HG03039 (cell line): ENCODE measurements around the gene LRRC46.

Experiments
- ATAC-seq: cut with Tn5 transposase; IDR thresholded peaks from one replicate; pipeline ENCODE4 v1.9.1; 2021; ENCODE audit warnings: mild to moderate bottlenecking, moderate library complexity; ENCODE audit not compliant: unreplicated experiment

LRRC46 gene

DNA sequence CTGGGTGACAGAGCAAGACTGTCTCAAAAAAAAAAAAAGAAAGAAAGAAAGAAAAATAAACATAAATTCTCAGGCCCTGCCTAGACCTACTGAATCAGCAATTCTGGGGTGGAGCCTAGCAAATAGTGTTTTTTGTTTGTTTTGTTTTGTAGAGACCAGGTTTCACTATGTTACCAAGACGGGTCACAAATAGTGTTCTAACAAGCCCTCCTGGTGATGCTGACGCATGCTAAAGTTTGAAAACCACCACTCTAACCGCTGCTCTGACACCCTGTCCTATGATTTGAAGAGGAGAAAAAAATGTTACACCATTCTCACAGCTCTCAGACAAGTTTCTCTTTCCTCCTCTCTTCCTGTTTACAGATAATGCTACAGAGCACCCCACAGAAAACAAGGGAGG, 1.6 kb upstream of the LRRC46 start:
- no peak for ATAC-seq

DNA sequence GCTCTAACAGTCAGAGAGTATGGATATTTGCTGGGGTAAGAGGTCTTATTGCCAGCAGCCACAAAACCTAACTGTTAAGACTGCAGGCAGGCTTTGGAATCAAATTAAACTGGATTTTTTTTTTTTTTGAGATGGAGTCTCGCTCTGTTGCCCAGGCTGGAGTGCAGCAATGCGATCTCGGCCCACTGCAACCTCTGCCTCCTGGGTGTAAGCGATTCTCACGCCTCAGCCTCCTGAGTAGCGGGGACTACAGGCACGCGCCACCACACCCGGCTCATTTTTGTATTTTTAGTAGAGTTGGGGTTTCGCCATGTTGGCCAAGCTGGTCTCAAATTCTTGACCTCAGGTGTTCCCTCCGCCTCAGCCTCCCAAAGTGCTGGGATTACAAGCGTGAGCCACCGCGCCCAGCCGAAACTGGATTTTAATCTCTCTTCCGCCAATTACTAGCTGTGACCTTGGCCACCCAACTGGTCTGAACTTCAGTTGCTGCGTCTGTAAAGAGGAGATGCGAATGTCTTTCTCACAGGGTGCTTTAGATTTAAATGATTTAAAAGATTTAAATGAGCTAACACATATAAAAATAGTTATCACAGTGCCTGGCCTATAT, 971 bp upstream of the LRRC46 start:
- ATAC-seq: no peak

DNA sequence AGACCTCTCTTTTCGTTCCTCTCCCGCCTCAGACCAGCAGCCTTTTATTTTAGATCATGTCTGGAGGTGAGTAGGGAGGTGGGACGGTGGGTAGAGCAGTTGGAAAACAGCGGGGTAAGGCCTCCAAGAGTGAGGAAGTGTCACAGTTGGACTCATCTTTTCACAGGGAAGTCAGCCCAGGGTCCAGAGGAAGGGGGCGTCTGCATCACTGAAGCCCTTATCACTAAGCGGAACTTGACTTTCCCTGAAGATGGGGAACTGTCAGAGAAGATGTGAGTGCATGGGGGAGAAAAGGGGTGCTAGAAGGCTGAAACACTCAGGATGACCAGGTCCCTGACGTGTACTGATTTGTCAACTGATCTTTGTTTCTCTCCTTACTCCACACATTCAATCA, 461 bp downstream of the LRRC46 start:
- ATAC-seq: no peak

DNA sequence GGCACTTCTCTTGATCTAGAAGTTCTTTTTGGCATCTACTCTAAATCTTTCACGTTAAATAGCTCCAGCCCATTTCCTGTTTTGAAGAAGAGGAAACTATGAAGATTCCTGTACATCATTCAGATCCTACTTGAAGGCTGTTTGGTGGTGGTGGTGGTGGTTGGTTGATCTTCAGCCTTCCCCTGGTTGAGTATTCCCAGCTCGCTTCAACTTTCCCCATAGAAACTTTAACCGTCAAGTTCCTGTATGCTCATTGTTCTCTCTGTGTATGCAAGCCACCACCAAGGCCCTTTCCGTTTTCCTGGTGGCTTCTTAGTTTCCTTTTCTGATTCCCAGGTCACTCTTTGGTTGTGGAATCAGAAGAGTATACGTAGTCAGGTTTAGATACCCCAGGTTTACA, 3.3 kb downstream of the LRRC46 start:
- ATAC-seq: no peak

DNA sequence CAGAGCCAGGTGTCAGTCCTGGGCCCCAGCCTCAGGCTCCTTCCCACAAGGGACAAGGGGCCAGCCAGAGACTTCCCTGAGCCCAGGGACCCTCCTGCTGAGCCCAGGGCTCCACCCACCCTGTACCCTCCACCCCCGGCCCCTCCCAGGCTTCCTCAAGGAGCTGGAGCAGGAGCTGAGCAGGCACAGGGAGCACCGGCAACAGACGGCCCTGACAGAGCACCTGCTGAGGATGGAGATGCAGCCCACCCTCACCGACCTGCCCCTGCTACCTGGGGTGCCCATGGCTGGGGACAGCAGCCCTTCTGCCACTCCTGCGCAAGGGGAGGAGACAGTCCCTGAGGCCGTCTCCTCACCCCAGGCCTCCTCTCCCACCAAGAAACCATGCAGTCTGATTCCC, 5.1 kb downstream of the LRRC46 start:
- ATAC-seq: no peak

DNA sequence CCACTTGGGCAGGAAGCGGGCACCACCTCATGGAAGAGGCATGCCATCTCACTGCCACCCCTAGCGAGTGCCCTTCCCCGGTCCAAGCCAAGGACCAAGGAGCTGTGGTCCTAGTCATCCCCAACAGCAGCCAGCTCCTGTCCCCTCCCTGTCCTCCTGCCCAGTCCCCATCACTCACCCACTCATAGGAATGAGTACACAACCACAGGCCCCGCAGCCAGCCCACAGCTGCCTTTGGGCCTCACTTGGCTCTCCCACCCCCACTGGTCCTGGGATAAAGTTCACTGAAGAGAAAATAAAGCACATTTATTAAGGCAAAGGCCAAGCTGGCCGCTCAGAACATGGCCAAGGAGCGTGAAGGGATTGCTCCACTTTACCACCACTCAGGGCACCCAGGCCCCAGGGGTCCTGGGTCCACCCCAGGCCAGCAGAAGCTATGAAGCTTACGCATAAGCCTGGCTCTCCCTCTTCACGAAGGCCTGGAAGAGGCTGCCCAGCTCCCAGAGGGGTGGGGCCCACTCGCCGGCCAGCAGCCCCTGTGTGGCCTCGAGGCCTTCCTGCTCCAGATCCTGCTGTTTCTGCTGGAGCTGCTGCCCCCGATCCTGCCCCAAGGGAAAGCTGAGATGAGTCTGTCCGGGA, 6.0 kb downstream of the LRRC46 start:
- ATAC-seq: no peak

DNA sequence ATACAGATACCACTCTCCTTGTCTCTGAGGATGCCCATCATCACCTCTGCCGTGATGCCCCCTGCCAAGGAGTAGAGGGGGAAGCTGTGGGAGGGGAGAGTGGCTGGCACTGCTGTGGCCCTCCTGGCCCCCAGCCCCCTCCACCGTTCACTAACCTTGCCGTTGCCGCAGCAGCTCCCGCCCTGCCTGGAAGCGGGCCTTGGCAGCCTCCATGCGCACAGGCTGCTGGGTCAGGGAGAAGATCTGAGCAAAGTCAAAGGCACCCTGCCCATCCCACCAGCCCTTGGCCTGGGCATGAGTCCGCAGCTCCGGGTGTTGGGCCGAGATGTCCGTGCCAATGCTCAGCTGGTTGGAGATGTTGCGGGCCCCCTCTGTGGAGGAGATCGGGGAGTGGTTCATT, 7.2 kb downstream of the LRRC46 start:
- ATAC-seq: no peak

DNA sequence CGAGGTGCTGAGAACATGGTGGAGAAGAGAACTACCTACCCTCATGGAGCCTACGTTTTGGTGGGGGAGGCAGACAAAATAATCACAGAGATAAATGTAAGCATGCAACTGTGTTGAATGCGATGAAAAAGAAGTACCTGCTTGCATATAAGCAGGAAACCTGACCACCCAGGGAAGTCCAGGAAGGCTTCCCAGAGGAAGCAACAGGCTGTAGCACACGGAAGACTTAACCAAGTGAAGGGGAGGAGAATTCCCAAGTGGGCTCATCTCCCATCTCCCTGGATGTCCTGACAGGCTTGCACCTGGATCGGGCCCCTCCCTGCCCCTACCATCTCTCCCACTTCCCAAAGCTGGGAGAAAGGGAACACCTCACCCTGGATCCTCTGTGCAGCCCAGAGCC, 7.6 kb downstream of the LRRC46 start:
- no peak for ATAC-seq

DNA sequence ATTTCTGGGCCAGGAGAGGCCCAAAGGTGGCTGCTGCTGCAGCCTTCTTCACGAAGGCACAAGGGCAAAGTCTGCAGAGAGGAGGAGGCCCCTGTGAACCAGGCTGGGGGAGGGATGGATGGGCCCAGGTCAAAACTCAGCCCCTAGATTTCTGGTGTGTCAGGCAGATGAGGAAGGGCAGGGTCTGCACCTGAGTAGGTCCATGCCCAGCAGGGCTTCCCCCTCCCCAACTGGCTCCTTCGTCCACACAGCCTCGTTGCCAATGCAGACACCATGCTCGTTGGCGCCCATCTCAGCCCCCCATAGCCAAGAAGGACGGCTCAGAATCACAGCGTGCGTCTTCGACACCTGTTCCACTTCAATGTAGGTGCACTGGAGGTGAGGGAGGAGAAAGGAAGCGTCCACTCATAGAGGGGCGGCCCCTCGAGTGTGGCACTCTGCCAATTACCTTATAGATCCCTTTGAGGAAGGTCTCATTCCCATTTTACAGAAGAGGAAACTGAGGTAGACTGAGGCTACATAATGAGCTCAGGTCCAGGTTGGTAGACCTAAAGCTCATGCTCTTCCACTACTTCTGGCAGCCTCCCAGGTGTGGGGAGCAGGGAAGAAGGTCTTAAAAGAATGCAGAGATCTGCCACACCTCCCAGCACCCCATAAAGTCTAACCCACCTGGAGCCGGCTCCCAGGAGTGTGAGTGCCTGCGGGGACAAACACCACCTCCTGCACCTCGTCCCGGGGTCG, 8.7 kb downstream of the LRRC46 start:
- ATAC-seq: no peak

DNA sequence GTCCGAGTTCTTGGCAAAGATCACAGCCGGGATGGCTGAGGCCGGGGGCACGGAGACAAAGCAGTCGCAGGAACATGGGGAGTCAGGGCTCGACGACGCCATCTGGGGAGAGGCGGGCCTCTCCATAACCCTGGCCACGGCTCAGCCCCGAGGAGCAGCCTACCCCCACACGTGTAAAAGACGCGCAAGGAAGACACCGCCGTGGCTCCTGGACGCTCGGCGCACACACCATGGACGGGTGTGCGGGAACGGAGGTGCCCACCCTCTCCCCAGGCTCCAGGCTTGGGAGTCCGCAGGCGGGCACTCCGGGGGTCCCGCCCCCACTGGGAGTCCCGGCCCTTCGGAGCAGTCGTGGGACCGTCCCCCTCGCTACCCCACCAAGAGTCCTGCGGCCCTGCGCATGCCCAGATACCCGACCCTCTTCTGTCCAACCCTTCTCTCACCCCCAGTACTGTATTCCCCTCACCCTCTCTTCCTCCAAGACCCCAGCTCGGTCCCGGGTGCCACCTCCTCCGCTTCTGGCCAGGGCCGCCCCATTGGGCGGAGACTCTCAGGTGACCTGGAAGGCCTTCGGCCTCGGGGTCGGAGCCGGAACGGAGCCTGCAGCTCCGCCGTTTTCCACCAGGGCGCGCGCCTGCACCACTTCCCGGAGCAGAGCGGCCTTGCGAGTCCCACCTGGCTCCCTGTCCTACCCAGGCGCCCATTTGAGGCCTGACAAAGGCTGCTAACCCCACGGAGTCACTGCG, 9.4 kb downstream of the LRRC46 start, which contains the start of gene SCRN2:
Gene SCRN2 (minus strand): TSS at position 532 of the 746 bp plus-strand sequence. CDS start 430 bp downstream, at position 102.
- peak; percentile 80 for ATAC-seq

DNA sequence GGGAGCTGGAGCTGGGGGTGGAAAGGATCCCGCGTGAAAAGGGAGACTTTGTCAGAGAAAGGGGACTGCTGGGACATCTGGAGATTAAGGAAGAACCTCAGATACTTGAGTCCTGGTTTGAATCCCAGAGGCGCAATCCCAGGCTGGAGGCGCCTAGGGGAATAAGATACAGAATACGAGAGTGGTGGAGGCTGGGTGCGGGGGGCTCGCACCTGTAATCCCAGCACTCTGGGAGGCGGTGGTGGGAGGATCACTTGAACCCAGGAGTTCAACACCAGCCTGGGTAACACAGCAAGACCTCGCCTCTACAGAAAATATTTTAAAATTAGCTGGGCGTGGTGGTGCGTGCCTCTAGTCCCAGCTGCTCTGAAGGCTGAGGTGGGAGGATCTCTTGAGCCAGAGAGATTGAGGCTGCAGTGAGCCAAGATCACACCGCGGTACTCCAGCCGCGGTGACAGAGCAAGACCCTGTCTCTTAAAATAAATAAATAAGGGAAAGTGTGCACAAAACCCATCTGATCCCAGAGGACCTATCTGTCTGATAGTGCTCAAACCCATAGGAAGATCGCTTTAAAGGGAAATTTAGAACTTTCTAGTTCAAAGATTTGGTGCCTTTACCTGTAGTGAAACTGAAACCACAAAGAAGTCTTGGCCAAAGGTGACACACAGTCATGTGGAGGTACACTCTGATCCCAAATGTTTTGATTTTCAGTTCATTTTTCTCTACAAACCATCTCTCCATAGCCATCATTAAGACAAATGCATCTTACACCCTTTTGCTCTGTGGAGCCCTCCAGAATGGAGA, 10.2 kb downstream of the LRRC46 start:
- no peak for ATAC-seq

DNA sequence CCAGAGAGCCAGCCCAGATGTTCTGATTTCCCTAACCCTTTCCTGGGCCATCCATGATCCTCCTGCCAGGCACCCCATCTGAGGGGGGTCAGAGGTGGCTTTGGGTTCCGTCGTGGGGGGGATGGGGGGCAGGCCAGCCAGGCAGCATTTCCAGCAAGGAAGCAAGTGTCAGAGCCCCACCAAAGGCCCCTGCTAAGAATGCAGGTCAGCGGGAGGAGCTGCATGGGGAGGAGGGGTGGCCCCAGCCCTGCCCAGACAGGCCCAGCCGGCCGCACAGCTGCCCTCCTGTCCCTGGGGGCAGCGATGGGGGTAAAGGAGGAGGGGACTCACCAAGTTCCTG, 11.9 kb downstream of the LRRC46 start:
- ATAC-seq: no peak

DNA sequence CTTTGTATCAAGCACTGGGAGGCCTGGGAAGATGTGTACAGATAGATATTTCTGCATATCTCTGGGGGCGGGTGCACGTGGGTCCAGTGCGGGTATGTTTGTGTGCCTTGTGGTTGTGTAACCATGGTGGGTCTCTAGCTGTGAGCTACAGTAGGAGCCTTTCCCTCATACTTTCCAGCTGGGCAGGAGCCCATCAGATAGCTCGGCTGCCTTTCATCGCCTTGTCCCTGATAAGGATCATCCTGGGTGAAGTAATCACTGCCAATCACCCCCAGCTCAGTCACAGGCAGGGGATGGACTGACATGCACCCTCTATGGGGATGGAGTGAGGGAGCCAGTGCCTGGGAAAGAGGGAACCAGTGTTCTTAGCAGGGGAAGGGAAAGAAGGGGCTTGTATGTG, 12.8 kb downstream of the LRRC46 start:
- no peak for ATAC-seq

DNA sequence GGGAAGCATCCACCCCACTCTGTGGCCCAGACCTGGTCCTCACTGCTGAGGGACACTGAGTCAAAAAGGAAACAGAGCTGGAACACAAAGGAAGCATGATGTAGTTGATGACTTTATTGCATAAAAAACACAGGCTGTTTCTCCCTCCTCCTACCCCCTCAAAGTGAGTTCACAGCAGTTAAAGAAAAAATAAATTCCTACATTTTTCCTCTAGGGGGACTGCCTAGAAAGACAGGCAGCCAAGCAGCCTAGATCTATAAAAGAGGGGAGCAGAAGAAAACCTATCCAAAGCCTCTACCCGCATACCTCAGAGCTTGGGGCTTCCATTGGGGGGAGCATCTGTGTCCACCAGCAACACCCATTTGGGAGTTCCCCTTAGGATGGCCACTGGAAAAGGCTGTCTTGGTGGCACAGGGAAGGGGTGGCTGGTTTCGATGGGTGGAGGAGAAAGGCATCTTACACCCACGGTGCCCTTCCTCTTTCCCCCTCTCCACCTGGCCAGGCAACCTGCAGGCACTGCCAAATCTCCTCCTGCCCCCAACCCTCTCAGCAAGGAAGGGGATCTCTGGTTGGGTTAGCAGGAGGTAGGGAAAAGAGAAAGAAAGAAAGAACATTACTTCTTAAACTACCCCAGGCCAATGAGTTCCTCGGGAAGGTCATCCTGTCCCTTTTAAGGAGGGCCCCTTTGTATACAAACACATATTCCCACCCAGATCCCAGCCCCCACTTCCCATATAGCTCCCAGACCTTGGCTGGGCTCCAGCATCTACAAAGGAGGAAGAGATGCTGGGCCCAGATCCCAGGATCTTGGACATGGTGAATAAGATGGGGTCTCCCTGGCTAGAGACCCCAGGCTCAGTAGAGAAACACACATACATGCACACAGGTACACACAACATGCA, 13.6 kb downstream of the LRRC46 start:
- no peak for ATAC-seq

DNA sequence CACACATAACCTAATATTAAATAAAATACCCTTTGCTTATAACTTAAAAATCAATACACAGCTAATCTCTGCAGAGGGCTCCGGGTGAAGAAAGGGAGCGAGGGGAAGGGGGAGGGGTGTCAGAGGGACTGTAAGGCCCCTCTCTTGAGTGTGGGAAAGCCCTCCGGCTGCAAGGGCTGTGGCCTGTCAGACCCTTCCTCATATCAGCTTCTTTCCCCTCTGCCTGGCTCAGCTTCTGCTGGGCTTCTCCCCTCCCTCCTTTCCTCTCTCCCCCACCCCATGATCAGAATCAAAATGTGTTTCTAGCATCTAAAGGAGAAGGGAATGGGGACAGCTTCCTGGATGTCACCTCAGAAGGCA, 14.2 kb downstream of the LRRC46 start:
- ATAC-seq: no peak

DNA sequence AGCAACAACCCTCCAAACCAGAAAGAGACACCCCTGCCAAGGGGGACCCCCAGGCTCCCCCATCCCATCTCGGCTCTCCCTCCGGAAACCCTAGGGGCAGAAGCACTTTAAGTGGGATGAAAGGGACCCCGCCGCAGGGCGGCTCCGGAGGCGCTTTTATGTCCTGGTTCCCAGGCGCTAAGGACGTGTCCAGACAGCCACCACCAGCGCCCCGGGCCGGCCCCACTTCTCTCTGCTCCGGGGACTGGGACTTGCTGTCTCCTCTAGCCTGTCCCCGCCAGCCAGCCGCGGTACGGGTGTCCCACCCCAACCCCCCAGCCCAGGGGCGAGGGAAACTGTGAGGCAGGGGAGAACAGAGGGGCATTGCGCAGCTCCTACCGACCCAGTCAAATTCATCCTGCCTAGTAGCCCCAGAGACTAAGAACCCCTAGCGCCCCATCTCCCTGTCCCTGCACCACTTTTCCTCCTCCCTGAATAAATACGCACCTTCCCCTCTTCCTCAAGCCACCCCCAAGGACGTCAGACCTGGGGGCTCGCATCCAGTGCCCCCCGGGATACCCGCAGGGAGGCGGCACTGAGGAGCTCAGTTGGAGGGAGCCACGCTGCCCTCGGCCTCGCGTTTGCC, 15.4 kb downstream of the LRRC46 start:
- no peak for ATAC-seq

DNA sequence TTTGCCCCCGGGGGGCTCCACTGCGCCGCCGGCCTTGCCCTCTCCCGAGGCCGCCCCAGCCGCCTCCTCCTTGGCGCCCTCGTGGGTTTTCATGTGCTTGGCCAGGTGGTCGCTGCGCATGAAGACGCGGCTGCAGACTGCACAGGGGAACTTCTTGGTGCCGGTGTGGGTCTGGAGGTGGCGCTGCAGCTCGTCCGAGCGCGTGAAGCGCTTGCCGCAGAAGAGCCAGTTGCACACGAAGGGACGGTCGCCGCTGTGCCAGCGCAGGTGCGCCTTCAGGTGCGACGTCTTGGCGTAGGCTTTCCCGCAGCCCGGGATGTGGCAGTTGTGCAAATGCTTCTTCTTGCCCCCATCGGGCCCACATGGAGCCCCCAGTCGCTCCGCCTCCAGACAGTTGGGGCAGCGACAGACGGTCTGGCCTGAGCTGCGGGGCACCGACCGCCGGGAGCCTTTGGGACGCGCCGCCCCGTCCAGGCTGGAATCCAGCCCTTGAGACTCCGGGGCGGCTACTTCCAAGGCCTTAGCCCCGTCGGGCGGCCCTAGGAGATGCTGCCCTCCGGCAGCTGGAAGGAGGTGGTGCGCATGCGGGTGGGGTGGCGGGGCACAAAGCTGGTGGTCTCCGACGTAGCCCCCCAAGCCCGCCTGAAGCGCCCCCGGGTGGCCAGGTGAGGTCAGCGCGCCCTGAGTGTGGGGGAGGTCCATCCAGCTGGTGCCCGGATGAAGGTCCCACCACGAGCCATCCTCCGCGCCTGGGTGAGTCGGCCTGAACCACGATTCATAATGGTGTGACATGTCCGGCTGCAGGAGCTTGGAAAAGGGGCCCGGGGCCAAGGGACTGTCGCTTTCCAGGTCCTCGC, 16.1 kb downstream of the LRRC46 start:
- no peak for ATAC-seq

DNA sequence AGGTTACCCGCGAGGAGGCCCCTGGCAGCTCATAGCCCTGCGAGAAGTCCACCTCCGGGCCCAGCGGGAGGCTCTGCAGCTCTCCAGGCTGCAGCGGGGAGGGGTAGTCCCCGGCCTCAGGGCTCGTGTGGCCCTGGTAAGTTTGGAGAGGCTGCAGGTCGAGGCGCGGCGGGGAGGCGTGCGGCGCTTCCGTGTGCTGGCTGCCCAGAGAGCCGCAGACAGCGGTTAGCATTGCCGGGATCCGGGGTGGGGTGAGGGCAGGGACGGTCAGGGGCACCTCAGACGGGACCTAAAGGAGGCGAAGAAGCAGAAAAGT, 16.7 kb downstream of the LRRC46 start:
- no peak for ATAC-seq

DNA sequence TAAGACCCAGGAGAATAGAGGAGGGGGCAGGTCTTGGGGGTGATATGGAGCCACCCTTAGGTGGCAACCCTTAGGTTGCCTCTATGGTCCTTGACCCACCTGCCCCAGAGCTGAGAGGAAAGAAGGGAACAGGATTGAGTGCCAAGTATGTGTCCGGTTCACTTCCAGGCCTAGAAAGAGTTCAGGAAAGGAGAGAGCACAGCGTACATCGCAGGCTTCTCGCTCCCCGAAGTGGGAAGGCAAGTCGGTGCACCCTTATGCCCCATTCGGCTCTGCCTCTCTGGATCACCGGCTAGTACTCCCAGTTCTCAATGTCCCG, 18.9 kb downstream of the LRRC46 start:
- ATAC-seq: no peak
